ENCODE measurements around the gene TRDMT1.

Gene TRDMT1

GRCh38 chr10:17216901-17217395 is 15.5 kb upstream of the TRDMT1 start:
- Histone ChIP-seq H3K9me3 (ENCODE audit: control insufficient read depth in 1 of 2, low read length in 2 of 2) (no peaks in the 10 kb centered on the region), H3K4me3 (ENCODE audit: low read depth in 1 of 2, low read length in 2 of 2) (no peak overlapping the region), H3K27me3 (ENCODE audit: low read depth, low read length) (no peaks in the 10 kb centered on the region), H3K36me3 (ENCODE audit: control insufficient read depth in 1 of 2, insufficient read depth in 2 of 2, low read length in 2 of 2) (peaks cover 0 to 26% of the 10 kb centered on the region in 2 donors), H3K27ac (ENCODE audit: low read length) (peak overlapping the region; percentile 89), H3K4me1 (ENCODE audit: control insufficient read depth in 1 of 2, insufficient read depth in 2 of 2, low read length in 2 of 2) (peaks cover 0 to 4% of the 10 kb centered on the region in 2 donors)

- Histone ChIP-seq H3K36me3 (ENCODE audit: control insufficient read depth in 1 of 2, insufficient read depth in 2 of 2, low read length in 2 of 2) (peaks cover 0 to 26% of the 10 kb centered on the region in 2 donors), H3K27me3 (ENCODE audit: low read depth, low read length) (no peaks in the 10 kb centered on the region), H3K27ac (ENCODE audit: low read length) (peak overlapping the region; percentile 89), H3K4me1 (ENCODE audit: control insufficient read depth in 1 of 2, insufficient read depth in 2 of 2, low read length in 2 of 2) (peaks cover 0 to 4% of the 10 kb centered on the region in 2 donors), H3K4me3 (ENCODE audit: low read depth in 1 of 2, low read length in 2 of 2) (no peak overlapping the region), H3K9me3 (ENCODE audit: control insufficient read depth in 1 of 2, low read length in 2 of 2) (no peaks in the 10 kb centered on the region)
Measured at GRCh38 chr10:17216217-17216900, 14.9 kb upstream of the TRDMT1 start.

GRCh38 chr10:17215782-17216122 is 14.3 kb upstream of the TRDMT1 start:
- Histone ChIP-seq H3K4me1 (ENCODE audit: control insufficient read depth in 1 of 2, insufficient read depth in 2 of 2, low read length in 2 of 2) (peaks cover 0 to 4% of the 10 kb centered on the region in 2 donors), H3K27me3 (ENCODE audit: low read depth, low read length) (no peaks in the 10 kb centered on the region), H3K4me3 (ENCODE audit: low read depth in 1 of 2, low read length in 2 of 2) (no peak overlapping the region), H3K9me3 (ENCODE audit: control insufficient read depth in 1 of 2, low read length in 2 of 2) (no peaks in the 10 kb centered on the region), H3K27ac (ENCODE audit: low read length) (peak overlapping the region; percentile 89), H3K36me3 (ENCODE audit: control insufficient read depth in 1 of 2, insufficient read depth in 2 of 2, low read length in 2 of 2) (peaks cover 0 to 26% of the 10 kb centered on the region in 2 donors)

GRCh38 chr10:17214971-17215781 is 13.7 kb upstream of the TRDMT1 start:
- Histone ChIP-seq H3K4me3 (ENCODE audit: low read depth in 1 of 2, low read length in 2 of 2) (no peak overlapping the region), H3K27ac (ENCODE audit: low read length) (peak overlapping the region; percentile 89)

GRCh38 chr10:17214526-17214925 is 13.1 kb upstream of the TRDMT1 start:
- no peak overlapping the region for H3K27ac ChIP-seq (ENCODE audit: low read length)
- H3K27me3 ChIP-seq (ENCODE audit: low read depth, low read length) = no peaks in the 10 kb centered on the region
- H3K36me3 ChIP-seq (ENCODE audit: control insufficient read depth in 1 of 2, insufficient read depth in 2 of 2, low read length in 2 of 2) = peaks cover 0 to 30% of the 10 kb centered on the region in 2 donors
- peaks cover 0 to 4% of the 10 kb centered on the region in 2 donors for H3K4me1 ChIP-seq (ENCODE audit: control insufficient read depth in 1 of 2, insufficient read depth in 2 of 2, low read length in 2 of 2)
- no peaks in the 10 kb centered on the region for H3K9me3 ChIP-seq (ENCODE audit: control insufficient read depth in 1 of 2, low read length in 2 of 2)
- H3K4me3 ChIP-seq (ENCODE audit: low read depth in 1 of 2, low read length in 2 of 2) = no peak overlapping the region

More at GRCh38 chr10:17214971-17215781, 13.7 kb upstream of the TRDMT1 start:
- Histone ChIP-seq H3K36me3 (ENCODE audit: control insufficient read depth in 1 of 2, insufficient read depth in 2 of 2, low read length in 2 of 2) (peaks cover 0 to 28% of the 10 kb centered on the region in 2 donors), H3K4me1 (ENCODE audit: control insufficient read depth in 1 of 2, insufficient read depth in 2 of 2, low read length in 2 of 2) (peaks cover 0 to 4% of the 10 kb centered on the region in 2 donors), H3K9me3 (ENCODE audit: control insufficient read depth in 1 of 2, low read length in 2 of 2) (no peaks in the 10 kb centered on the region), H3K27me3 (ENCODE audit: low read depth, low read length) (no peaks in the 10 kb centered on the region)

- Histone ChIP-seq H3K4me3 (ENCODE audit: low read depth in 1 of 2, low read length in 2 of 2) (no peak overlapping the region), H3K27ac (ENCODE audit: low read length) (no peak overlapping the region)
Measured at GRCh38 chr10:17213646-17214349, 12.3 kb upstream of the TRDMT1 start.

GRCh38 chr10:17212802-17213221 is 11.3 kb upstream of the TRDMT1 start:
- H3K4me3 ChIP-seq (ENCODE audit: low read depth in 1 of 2, low read length in 2 of 2) = no peak overlapping the region
- H3K4me1 ChIP-seq (ENCODE audit: control insufficient read depth in 1 of 2, insufficient read depth in 2 of 2, low read length in 2 of 2) = peaks cover 0 to 4% of the 10 kb centered on the region in 2 donors
- H3K9me3 ChIP-seq (ENCODE audit: control insufficient read depth in 1 of 2, low read length in 2 of 2) = no peaks in the 10 kb centered on the region
- no peak overlapping the region for H3K27ac ChIP-seq (ENCODE audit: low read length)
- peaks cover 0 to 30% of the 10 kb centered on the region in 2 donors for H3K36me3 ChIP-seq (ENCODE audit: control insufficient read depth in 1 of 2, insufficient read depth in 2 of 2, low read length in 2 of 2)
- no peaks in the 10 kb centered on the region for H3K27me3 ChIP-seq (ENCODE audit: low read depth, low read length)

More at GRCh38 chr10:17213646-17214349, 12.3 kb upstream of the TRDMT1 start:
- Histone ChIP-seq H3K9me3 (ENCODE audit: control insufficient read depth in 1 of 2, low read length in 2 of 2) (no peaks in the 10 kb centered on the region), H3K4me1 (ENCODE audit: control insufficient read depth in 1 of 2, insufficient read depth in 2 of 2, low read length in 2 of 2) (peaks cover 0 to 4% of the 10 kb centered on the region in 2 donors), H3K36me3 (ENCODE audit: control insufficient read depth in 1 of 2, insufficient read depth in 2 of 2, low read length in 2 of 2) (peaks cover 0 to 30% of the 10 kb centered on the region in 2 donors), H3K27me3 (ENCODE audit: low read depth, low read length) (no peaks in the 10 kb centered on the region)

- no peaks in the 10 kb centered on the region for H3K27me3 ChIP-seq (ENCODE audit: low read depth, low read length)
- H3K27ac ChIP-seq (ENCODE audit: low read length) = no peak overlapping the region
- peaks cover 0 to 3% of the 10 kb centered on the region in 2 donors for H3K4me1 ChIP-seq (ENCODE audit: control insufficient read depth in 1 of 2, insufficient read depth in 2 of 2, low read length in 2 of 2)
- H3K9me3 ChIP-seq (ENCODE audit: control insufficient read depth in 1 of 2, low read length in 2 of 2) = no peaks in the 10 kb centered on the region
- H3K4me3 ChIP-seq (ENCODE audit: low read depth in 1 of 2, low read length in 2 of 2) = no peak overlapping the region
- peaks cover 0 to 12% of the 10 kb centered on the region in 2 donors for H3K36me3 ChIP-seq (ENCODE audit: control insufficient read depth in 1 of 2, insufficient read depth in 2 of 2, low read length in 2 of 2)
Measured at GRCh38 chr10:17210361-17210760, 8.9 kb upstream of the TRDMT1 start.

GRCh38 chr10:17209881-17210280 is 8.4 kb upstream of the TRDMT1 start:
- no peak overlapping the region for H3K4me3 ChIP-seq (ENCODE audit: low read depth in 1 of 2, low read length in 2 of 2)
- H3K36me3 ChIP-seq (ENCODE audit: control insufficient read depth in 1 of 2, insufficient read depth in 2 of 2, low read length in 2 of 2) = peaks cover 0 to 9% of the 10 kb centered on the region in 2 donors
- no peaks in the 10 kb centered on the region for H3K9me3 ChIP-seq (ENCODE audit: control insufficient read depth in 1 of 2, low read length in 2 of 2)
- no peaks in the 10 kb centered on the region for H3K4me1 ChIP-seq (ENCODE audit: control insufficient read depth in 1 of 2, insufficient read depth in 2 of 2, low read length in 2 of 2)
- H3K27ac ChIP-seq (ENCODE audit: low read length) = no peak overlapping the region
- no peaks in the 10 kb centered on the region for H3K27me3 ChIP-seq (ENCODE audit: low read depth, low read length)

GRCh38 chr10:17209302-17209701 is 7.8 kb upstream of the TRDMT1 start:
- Histone ChIP-seq H3K4me1 (ENCODE audit: control insufficient read depth in 1 of 2, insufficient read depth in 2 of 2, low read length in 2 of 2) (no peaks in the 10 kb centered on the region), H3K4me3 (ENCODE audit: low read depth in 1 of 2, low read length in 2 of 2) (no peak overlapping the region), H3K9me3 (ENCODE audit: control insufficient read depth in 1 of 2, low read length in 2 of 2) (no peaks in the 10 kb centered on the region), H3K27me3 (ENCODE audit: low read depth, low read length) (no peaks in the 10 kb centered on the region), H3K27ac (ENCODE audit: low read length) (no peak overlapping the region), H3K36me3 (ENCODE audit: control insufficient read depth in 1 of 2, insufficient read depth in 2 of 2, low read length in 2 of 2) (peaks cover 0 to 5% of the 10 kb centered on the region in 2 donors)

GRCh38 chr10:17208476-17208875 is 7.0 kb upstream of the TRDMT1 start:
- Histone ChIP-seq H3K27ac (ENCODE audit: low read length) (no peak overlapping the region), H3K36me3 (ENCODE audit: control insufficient read depth in 1 of 2, insufficient read depth in 2 of 2, low read length in 2 of 2) (peaks cover 0 to 4% of the 10 kb centered on the region in 2 donors), H3K4me1 (ENCODE audit: control insufficient read depth in 1 of 2, insufficient read depth in 2 of 2, low read length in 2 of 2) (no peaks in the 10 kb centered on the region), H3K4me3 (ENCODE audit: low read depth in 1 of 2, low read length in 2 of 2) (no peak overlapping the region), H3K9me3 (ENCODE audit: control insufficient read depth in 1 of 2, low read length in 2 of 2) (no peaks in the 10 kb centered on the region), H3K27me3 (ENCODE audit: low read depth, low read length) (no peaks in the 10 kb centered on the region)
